Hippocampal formation (tissue), 2 donors: ENCODE measurements around the gene AP5B1.
"Not testable (repeated sequence)": the region's sequence is repeated elsewhere in the genome, so short reads cannot be mapped to it uniquely, and the experiment has no call there.

ENCODE experiments used
- DNase-seq, 2 donors: peaks; one replicate each; lab custom pipeline; 2025; lab: John Stamatoyannopoulos, UW

AP5B1 gene

DNA sequence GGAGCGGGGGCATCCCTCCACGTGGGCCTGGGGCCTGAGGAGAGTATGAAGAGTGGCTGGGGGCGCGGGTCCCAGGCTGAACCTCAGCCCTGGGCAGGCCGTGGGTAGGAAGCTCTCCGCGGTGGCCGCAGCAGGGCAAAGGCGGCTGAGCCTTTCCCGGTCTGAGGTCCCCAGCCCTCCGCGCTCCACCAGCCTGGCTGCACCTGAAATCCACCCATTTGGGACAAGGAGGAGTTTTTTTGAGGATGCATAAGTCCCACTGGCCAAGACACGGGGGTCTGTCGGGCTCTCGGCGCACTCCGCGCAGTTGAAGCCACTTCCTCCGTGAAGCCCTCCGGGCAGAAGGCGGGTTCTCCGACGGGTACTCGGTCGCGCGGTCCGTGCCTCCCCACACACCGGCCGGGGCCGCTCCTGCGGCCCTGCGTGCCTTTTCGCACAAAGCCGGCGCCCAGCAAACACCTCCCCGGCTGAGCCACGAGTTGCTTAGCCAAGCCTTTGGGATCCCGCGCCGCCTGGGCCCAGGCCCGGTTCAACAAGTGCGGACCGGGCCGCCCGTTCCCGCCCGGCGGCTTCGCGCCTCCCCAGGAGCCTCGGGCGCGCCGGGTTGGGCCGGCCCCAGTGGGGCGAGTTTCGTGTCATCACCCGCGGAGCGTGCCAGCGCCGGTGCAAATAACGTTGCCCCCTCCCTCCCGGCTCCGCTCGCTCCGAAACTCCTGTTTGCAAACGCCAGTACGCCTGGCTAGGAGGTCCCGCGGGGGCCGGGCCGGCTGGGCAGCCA, 5.4 kb upstream of the AP5B1 start:
- DNase-seq = no peak

- DNase-seq = no peak
Measured at GRCh38 chr11:65785319-65786007, 4.7 kb upstream of the AP5B1 start.

DNA sequence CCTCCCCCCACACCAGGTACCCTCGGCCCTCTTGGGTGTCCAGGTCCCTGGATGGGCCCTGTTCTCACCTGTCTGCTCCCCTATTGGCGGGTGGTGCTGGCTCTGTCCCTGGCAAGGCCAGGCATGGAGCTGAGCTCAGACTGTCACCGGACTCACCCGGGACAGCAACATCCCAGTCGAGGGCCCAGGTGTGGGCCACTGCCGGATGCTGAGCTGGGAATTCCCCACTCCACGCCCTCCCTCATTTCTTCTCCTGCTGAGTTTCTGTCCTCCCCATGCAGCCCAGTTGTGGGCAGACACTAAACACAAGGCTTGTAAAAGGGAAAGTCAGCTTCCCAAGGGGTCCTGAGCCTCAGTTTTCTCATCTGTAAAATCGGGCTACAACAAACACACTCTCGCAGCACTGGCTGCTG, 2.0 kb upstream of the AP5B1 start:
- no peak for DNase-seq

DNA sequence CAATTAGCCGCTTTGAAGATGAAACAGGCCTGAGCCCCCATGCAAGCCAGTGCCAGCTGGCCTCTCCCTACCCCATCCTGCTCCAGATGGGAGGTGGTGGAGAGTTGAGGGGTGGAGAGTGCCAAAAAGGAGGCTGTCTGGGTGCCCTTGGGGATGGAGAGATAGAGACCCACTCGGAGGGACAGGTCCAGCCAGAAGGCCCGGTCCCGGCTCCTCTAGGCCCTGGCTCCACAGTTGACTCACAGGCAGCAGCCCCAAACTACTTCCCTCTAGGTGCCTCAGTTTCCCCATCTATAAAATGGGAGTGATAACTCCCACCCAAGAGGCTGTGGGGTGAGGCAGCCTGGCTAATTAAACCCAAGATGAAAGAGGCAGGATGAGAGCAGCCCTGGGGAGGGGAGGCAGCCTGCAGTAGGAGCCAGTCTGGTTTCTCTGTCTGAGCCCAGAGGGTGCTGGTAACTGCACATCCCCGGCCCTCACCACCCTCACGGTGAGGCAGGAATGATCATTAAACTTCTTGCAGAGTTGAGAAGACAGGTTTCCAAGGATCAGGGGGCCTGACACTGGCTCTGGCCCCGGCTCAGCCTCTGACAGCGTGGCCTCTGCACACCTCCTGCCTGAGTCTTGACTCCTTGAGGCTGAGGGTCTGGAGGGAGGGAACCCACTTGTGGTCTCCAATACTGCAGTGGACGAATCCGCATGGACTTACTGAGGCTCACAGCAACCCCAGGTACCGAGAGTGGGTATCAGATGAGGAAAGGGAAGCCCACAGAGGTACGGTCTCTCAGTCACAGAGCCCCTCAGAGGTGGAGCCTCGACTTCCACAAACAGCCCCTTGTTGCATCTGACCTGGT, 1.4 kb upstream of the AP5B1 start:
- no peak for DNase-seq

- DNase-seq = no peak
Measured at GRCh38 chr11:65781152-65781961, 581 bp upstream of the AP5B1 start.

GRCh38 chr11:65779919-65780769, 632 bp downstream of the AP5B1 start:
- peak; percentile 9 to 57 for DNase-seq

GRCh38 chr11:65779669-65779918, 1.2 kb downstream of the AP5B1 start:
- no peak for DNase-seq

DNA sequence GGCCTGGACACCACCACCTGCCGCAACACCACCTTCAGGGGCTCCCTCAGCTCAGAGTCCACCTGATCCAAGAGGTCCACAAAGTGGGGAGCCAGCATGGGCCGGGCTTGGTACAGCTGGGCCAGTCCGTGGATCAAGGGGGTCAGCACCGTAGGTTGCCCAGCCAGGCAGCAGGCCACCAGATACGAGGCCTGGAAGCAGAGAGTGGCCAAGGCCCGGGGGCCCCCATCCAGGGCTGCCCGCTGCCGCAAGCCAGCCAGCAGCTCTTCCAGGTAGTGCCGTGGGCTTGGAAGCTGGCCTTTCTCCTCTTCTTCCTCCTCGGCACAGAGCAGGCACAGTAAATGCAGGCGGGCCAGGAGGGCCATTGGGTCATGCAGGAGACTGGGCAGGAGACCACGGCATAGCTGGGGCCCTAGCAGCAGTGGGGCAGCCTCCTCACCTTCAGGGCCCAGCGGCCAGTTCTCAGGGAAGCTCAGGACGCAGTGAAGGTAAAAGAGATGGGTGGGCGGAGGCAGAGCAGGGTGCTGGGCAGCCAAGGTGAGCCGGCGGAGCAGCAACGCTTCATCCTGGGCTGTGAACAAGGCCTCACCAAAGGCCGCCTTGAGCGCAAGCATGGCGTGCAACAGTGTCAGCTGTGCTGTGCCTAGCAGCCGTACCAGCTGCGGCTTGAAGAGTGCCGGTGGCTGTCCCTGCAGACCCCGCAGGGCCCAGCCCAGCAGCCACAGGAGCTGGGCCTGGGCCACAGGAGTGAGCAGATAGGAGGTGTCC, 1.7 kb downstream of the AP5B1 start:
- no peak for DNase-seq

- no peak for DNase-seq
Measured at GRCh38 chr11:65778431-65778900, 2.3 kb downstream of the AP5B1 start.

GRCh38 chr11:65777821-65778361, 2.9 kb downstream of the AP5B1 start:
- no peak for DNase-seq

- no peak for DNase-seq
Measured at GRCh38 chr11:65777241-65777640, 3.5 kb downstream of the AP5B1 start.

DNA sequence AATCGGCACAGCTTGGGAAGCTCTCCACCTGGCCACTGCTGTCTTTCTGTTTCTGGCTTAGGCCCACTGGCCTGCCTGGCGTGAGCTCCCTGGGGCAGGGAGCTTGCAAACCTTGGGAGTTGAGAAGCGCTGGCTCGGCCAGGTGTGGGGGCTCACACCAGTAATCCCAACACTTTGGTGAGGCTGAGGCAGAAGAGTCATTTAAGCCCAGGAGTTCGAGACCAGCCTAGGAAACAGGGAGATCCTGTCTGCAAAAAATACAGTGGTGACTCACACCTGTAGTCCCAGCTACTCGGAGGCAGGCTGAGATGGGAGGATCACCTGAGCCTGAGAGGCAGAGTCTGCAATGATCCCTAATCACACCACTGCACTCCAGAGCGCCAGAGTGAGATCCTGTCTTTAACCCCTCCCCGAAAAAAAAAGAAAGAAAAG, 4.0 kb downstream of the AP5B1 start:
- DNase-seq = no peak

DNA sequence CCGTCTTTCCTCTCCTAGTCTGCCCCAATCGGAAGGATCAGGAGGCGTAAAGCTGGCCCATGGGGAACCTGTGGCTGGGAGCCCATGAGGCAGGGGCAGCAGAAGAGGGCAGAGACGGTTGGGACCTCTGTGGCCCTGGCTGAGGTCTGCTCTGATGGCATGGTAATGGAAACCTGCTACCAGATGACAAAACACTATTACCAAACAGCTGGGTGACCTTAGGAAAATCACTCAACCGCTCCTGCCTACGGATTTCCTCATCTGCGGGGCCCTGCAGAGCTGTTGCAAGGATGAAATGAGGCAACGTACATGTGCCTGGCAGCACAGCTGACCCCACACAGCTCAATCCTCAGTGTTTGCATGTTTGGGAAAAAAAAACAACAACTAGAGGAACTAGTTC, 4.6 kb downstream of the AP5B1 start:
- DNase-seq = no peak

- DNase-seq = no peak
Measured at GRCh38 chr11:65774525-65775306, 6.1 kb downstream of the AP5B1 start.

DNA sequence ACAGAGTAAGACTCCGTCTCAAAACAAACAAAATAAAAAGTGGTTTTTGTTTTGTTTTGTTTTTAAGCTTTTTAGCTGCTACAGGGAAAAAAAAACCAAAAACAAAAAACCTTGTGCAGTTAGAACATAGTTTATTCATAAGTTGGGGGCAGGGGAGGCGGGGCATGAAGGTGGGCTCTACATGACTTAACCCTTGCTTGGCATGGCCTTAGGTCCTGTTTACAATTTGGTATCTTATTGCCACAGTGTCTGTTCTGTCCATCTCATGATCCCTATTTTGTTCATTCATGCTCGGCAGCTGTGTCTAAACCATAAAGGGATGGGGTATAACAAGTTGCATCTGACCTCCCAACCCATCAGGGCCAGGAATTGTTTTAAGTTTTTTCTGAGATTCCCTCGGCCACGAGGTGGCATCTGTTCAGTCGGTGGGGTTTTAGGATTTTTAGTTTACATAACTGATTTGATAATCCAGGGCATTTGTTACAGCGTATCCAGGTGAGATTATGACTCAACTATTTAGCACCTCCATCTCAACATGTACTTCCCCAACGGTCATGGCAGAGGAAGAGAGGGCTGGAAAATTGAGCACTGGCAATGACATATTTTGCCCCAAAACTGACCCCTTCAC, 6.9 kb downstream of the AP5B1 start:
- no peak for DNase-seq

- no peak for DNase-seq
Measured at GRCh38 chr11:65771589-65772112, 9.1 kb downstream of the AP5B1 start.

DNA sequence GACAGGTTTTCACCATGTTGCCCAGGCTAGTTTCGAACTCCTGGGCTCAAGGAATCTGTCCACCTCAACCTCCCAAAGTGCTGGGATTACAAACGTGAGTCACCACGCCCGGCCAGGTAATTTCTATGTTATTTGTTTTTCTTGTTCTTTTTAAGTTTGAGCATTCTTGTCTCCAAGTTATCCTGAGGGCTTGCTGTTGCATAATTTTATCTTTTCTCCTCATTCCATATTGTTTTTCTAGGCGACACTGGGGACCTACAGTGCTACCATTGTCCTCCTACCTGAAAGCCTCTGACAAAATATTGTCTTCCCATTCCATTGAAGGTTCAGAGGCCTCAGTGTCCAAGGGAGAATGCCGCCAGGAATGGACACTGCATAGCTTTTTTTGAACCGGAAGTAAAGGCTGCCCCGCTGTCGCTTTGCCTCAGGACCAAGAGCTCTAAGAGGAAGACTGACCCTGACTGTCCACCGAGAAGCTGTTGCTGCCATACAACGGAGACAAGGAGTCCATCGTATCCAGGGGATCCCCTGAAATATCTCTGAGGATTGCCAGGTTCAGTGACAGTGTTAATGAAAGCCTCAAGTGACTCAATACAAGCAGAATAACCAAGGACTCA, 9.7 kb downstream of the AP5B1 start:
- DNase-seq = no peak

DNA sequence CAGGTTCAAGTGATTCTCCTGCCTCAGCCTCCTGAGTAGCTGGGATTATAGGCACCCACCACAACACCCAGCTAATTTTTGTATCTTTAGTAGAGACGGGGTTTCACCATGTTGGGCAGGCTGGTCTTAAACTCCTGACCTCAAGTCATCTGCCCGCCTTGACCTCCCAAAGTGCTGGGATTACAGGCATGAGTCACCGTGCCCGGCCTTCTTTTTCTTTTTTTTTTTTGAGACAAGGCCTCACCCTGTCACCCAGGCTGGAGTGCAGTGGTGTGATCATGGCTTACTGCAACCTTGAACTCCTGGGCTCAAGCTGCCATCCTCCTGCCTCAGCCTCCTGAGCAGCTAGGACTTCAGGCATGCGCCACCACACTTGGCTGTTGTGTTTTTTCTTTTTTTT, 13.0 kb downstream of the AP5B1 start:
- DNase-seq = not testable (repeated sequence)
